GM21723 (cell line): ENCODE results near the gene MFAP4.
"Not testable (repeated sequence)": the region's sequence is repeated elsewhere in the genome, so short reads cannot be mapped to it uniquely, and the experiment has no call there.

Experiments
- ATAC-seq: cut with Tn5 transposase; IDR thresholded peaks from one replicate; pipeline ENCODE4 v1.9.1; 2021; ENCODE audit warnings: mild to moderate bottlenecking, moderate library complexity; ENCODE audit not compliant: unreplicated experiment

The MFAP4 gene

GRCh38 chr17:19354748-19355147 is 32.2 kb downstream of the MFAP4 start:
- ATAC-seq = no peak

GRCh38 chr17:19353401-19353800 is 33.6 kb downstream of the MFAP4 start:
- ATAC-seq = not testable (repeated sequence)

- ATAC-seq = no peak
Measured at GRCh38 chr17:19348806-19349205, 38.2 kb downstream of the MFAP4 start.

- no peak for ATAC-seq
Measured at GRCh38 chr17:19348081-19348650, 38.8 kb downstream of the MFAP4 start.

GRCh38 chr17:19347323-19348080 is 39.5 kb downstream of the MFAP4 start:
- no peak for ATAC-seq

- ATAC-seq = no peak
Measured at GRCh38 chr17:19346351-19347255, 40.4 kb downstream of the MFAP4 start.

GRCh38 chr17:19345486-19346350 is 41.3 kb downstream of the MFAP4 start:
- no peak for ATAC-seq

- ATAC-seq = no peak
Measured at GRCh38 chr17:19345067-19345460, 41.9 kb downstream of the MFAP4 start.

- no peak for ATAC-seq
Measured at GRCh38 chr17:19344311-19345066, 42.5 kb downstream of the MFAP4 start.

GRCh38 chr17:19343671-19344151 is 43.3 kb downstream of the MFAP4 start:
- ATAC-seq = no peak

GRCh38 chr17:19343256-19343630 is 43.7 kb downstream of the MFAP4 start:
- no peak for ATAC-seq

GRCh38 chr17:19342611-19343255 is 44.3 kb downstream of the MFAP4 start:
- ATAC-seq = no peak

- no peak for ATAC-seq
Measured at GRCh38 chr17:19341641-19342610, 45.1 kb downstream of the MFAP4 start.

- no peak for ATAC-seq
Measured at GRCh38 chr17:19341211-19341631, 45.8 kb downstream of the MFAP4 start.

- ATAC-seq = no peak
Measured at GRCh38 chr17:19339341-19339815, 47.6 kb downstream of the MFAP4 start.

GRCh38 chr17:19338031-19338990 is 48.7 kb downstream of the MFAP4 start:
- no peak for ATAC-seq

- no peak for ATAC-seq
Measured at GRCh38 chr17:19337712-19338023, 49.3 kb downstream of the MFAP4 start.
